Gastrocnemius medialis (tissue), 4 donors: ENCODE results near the gene SLC22A17. TPM values are rescaled to one million over a fixed set of nuclear protein-coding genes. Genes with fewer than 3 reads are reported as not detected.

Experiments used
- ATAC-seq, 2 donors: fragments of 150-250 bp; one replicate each; pipeline ENCODE4 v1.9.1; 2016
- DNase-seq, 2 donors: peaks; one replicate each; pipeline ENCODE4 v3.0.0-alpha.2; 2019
- H3K27ac ChIP-seq, 4 donors: fragments of 200-600 bp; sonication (generic); 1 replicate in 1 of 4; 2 replicates in 3 of 4; pipeline ENCODE4 v1.5.1; 2016 to 2018; ENCODE audit warnings: mild to moderate bottlenecking in 2 of 4, moderate library complexity in 1 of 4
- H3K27me3 ChIP-seq, 3 donors: fragments of 200-600 bp; sonication (generic) in 2 of 3; 1 replicate in 1 of 3; 2 replicates in 2 of 3; pipeline versions ENCODE4 v1.5.1 to v1.6.0; 2016 to 2019; ENCODE audit warnings: mild to moderate bottlenecking in 1 of 3, moderate library complexity in 1 of 3
- H3K36me3 ChIP-seq, 2 donors: fragments of 200-600 bp; sonication (generic) in 1 of 2; one replicate each; pipeline ENCODE4 v1.5.1; 2017 to 2018
- H3K4me1 ChIP-seq, 2 donors: fragments of 200-600 bp; sonication (generic) in 1 of 2; one replicate each; pipeline ENCODE4 v1.5.1; 2016 to 2017; ENCODE audit warnings: mild to moderate bottlenecking in 2 of 2
- H3K4me3 ChIP-seq, 4 donors: fragments of 200-600 bp; sonication (generic) in 3 of 4; 1 replicate in 1 of 4; 2 replicates in 3 of 4; pipeline ENCODE4 v1.5.1; 2016 to 2019; ENCODE audit warnings: mild to moderate bottlenecking in 2 of 4
- H3K9me3 ChIP-seq, 3 donors: fragments of 200-600 bp; sonication (generic) in 2 of 3; 1 replicate in 1 of 3; 2 replicates in 2 of 3; pipeline ENCODE4 v1.5.1; 2016 to 2019
- POLR2A ChIP-seq, 2 donors: fragments of 450-650 bp; IDR thresholded peaks; one replicate each; pipeline ENCODE4 v1.6.1; 2017; ENCODE audit warnings: antibody characterized with exemption in 2 of 2, mild to moderate bottlenecking in 2 of 2, moderate library complexity in 2 of 2
- in situ Hi-C, 4 donors: fragments of 200-750 bp; cut with MboI; loops; one replicate each; pipeline versions ENCODE4 v1.15.0 to v1.8.0; 2017; ENCODE audit warnings: low sequenced_read_pairs in 4 of 4
- intact Hi-C: fragments of 100-400 bp; cut with DNase I; formaldehyde crosslinking; loops from one replicate; pipeline ENCODE4 v1.15.1; 2023; ENCODE audit warnings: low total_unique reads
- total RNA-seq, 4 donors: library from RNA; depleted of rRNA; stranded (reverse); fragments of >200 nt; gene quantifications; one replicate each; pipeline versions ENCODE4 v1.1.0 to v1.2.3, GENCODE V29; 2016
- TF ChIP-seq, protein P1 (sequence below), 5 experiments: fragments of 450-650 bp in 3 of 5; fragments of 200-600 bp in 2 of 5; sonication (generic) in 2 of 5; IDR thresholded peaks in 4 of 5; conservative IDR thresholded peaks in 1 of 5; 1 replicate in 4 of 5; 2 replicates in 1 of 5; pipeline ENCODE4 v1.5.1; 2016 to 2019; ENCODE audit warnings: antibody characterized with exemption in 5 of 5, mild to moderate bottlenecking in 3 of 5, moderate library complexity in 3 of 5

SLC22A17 gene
- total RNA-seq, 4 donors from 2014 or later: 0.68 to 2.7 (median 1.4) TPM

DNA sequence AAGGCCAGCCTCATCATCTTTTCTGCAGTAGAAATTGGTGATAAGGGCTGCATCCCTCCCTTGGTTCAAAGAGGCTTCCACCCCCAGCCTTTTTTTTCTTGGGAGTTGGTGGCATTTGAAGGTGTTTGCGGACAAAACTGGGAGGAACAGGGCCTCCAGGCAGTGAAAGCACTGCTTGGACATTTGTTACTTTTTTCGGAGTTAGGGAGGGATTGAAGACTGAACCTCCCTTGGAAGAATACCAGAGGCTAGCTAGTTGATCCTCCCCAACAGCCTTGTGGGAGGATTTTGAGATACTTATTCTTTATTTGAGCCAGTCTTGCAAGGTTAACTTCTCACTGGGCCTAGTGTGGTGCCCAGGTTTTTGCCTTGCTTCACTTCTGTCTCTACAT is 28.2 kb downstream of the SLC22A17 start:
- peaks cover 13 to 25% of the 10 kb centered on the region in 2 donors for H3K4me1 ChIP-seq
- in situ Hi-C loops: loop anchor here in 3 of 4 donors (10.0 to 25.0 kb wide), 7 partner anchors 140 to 1113 kb away; partner anchors contain the start of genes NGDN (in 2 of the 3), ABHD4 (in 1 of the 3), AP1G2 (in 1 of the 3) and CBLN3 (in 1 of the 3)
- intact Hi-C loops: loop anchor here (5.0 to 10.0 kb wide), 2 partner anchors 233 to 560 kb away; partner anchors contain the start of genes OXA1L and THTPA
- no peak overlapping the region for H3K4me3 ChIP-seq
- DNase-seq (no peak), ATAC-seq (no peak)
- H3K36me3 ChIP-seq: peaks cover 0 to 34% of the 10 kb centered on the region in 2 donors
- no peaks in the 10 kb centered on the region for H3K27me3 ChIP-seq
- no peaks in the 10 kb centered on the region for H3K9me3 ChIP-seq
- TF ChIP-seq, protein P1, sequence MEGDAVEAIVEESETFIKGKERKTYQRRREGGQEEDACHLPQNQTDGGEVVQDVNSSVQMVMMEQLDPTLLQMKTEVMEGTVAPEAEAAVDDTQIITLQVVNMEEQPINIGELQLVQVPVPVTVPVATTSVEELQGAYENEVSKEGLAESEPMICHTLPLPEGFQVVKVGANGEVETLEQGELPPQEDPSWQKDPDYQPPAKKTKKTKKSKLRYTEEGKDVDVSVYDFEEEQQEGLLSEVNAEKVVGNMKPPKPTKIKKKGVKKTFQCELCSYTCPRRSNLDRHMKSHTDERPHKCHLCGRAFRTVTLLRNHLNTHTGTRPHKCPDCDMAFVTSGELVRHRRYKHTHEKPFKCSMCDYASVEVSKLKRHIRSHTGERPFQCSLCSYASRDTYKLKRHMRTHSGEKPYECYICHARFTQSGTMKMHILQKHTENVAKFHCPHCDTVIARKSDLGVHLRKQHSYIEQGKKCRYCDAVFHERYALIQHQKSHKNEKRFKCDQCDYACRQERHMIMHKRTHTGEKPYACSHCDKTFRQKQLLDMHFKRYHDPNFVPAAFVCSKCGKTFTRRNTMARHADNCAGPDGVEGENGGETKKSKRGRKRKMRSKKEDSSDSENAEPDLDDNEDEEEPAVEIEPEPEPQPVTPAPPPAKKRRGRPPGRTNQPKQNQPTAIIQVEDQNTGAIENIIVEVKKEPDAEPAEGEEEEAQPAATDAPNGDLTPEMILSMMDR (IDR thresholded peaks at IDR 0.05 in 4 of 5, conservative IDR thresholded peaks at IDR 0.05 in 1 of 5): no peak
- no peak for TF ChIP-seq POLR2A (IDR thresholded peaks at IDR 0.05)
- H3K27ac ChIP-seq: no peak overlapping the region

DNA sequence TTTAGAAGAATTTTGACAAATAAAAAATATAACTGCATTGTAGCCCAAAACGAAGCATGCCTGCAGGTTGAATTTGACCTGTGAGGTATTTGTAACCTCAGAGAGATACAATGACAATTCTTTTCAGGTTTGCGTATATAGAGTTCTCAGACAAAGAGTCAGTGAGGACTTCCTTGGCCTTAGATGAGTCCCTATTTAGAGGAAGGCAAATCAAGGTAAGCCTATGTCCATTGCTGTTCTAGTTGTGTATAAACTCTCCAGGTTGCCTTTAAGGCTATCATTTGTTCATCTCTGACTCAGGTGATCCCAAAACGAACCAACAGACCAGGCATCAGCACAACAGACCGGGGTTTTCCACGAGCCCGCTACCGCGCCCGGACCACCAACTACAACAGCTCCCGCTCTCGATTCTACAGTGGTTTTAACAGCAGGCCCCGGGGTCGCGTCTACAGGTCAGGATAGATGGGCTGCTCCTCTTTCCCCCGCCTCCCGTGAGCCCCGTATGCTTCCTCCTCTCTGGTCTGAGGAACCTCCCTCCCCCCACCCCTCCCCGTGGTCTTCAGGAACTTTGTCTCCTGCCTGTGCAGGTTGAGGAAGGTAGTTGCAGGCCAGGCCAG is 28.7 kb downstream of the SLC22A17 start:
- Histone ChIP-seq H3K27ac (no peak overlapping the region), H3K4me3 (no peak overlapping the region), H3K4me1 (peaks cover 13 to 25% of the 10 kb centered on the region in 2 donors), H3K9me3 (no peaks in the 10 kb centered on the region), H3K36me3 (peaks cover 0 to 34% of the 10 kb centered on the region in 2 donors), H3K27me3 (no peaks in the 10 kb centered on the region)
- in situ Hi-C loops: loop anchor here in 3 of 4 donors (10.0 to 25.0 kb wide), 7 partner anchors 141 to 1113 kb away; partner anchors contain the start of genes NGDN (in 2 of the 3), ABHD4 (in 1 of the 3), AP1G2 (in 1 of the 3) and CBLN3 (in 1 of the 3)
- TF ChIP-seq, protein P1 (IDR thresholded peaks at IDR 0.05 in 4 of 5, conservative IDR thresholded peaks at IDR 0.05 in 1 of 5): no peak
- TF ChIP-seq POLR2A (IDR thresholded peaks at IDR 0.05): no peak
- ATAC-seq (no peak), DNase-seq (no peak)
- intact Hi-C loops: loop anchor here (5.0 to 10.0 kb wide), 2 partner anchors 233 to 559 kb away; partner anchors contain the start of genes OXA1L and THTPA

DNA sequence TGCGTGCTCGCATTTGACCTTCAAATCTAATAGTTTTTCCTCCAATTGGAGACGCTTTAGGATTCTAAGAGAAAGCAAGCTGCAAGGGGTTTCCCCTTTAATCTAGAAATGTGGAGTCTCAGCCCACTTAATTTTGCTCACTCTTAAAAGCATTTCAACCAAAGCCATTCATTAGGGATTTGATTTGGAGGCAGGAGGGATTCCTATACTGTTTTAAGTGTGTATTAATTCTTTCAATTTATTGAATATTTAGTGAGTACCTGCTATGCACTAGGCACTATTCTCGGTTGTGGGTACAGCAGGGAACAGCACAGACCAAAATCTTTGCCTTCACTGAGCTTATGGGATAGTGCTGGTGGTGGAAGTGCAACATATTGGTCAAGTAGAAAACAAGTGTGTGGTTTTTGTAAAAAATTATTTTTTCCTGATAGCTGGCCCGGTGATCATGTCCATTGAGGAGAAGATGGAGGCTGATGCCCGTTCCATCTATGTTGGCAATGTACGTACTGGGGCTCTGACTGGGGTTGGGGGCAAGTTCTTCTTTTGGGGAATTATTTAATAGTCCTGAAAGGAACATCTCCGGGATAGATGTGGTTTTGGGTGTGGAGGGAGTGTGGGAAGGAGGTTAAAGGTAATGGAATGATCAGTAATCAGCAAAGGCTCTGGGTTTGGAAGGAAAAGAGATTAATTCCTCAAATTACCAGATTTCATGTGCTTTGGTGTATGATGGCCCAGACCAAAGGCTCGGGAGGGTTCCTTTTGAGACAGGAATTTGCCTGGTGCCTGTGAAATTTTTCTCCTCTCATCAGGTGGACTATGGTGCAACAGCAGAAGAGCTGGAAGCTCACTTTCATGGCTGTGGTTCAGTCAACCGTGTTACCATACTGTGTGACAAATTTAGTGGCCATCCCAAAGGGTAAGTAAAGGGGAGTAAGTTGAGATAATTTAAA is 29.8 kb downstream of the SLC22A17 start:
- peak overlapping the region; percentile 98 to 100 (median 99) for H3K27ac ChIP-seq
- ATAC-seq (no peak), DNase-seq (no peak)
- H3K36me3 ChIP-seq: peaks cover 0 to 34% of the 10 kb centered on the region in 2 donors
- intact Hi-C loops (loop anchor here (5.0 to 10.0 kb wide), 2 partner anchors 234 to 558 kb away; partner anchors contain the start of genes OXA1L and THTPA), in situ Hi-C loops (loop anchor here in 3 of 4 donors (10.0 to 25.0 kb wide), 7 partner anchors 142 to 1114 kb away; partner anchors contain the start of genes NGDN (in 2 of the 3), ABHD4 (in 1 of the 3), AP1G2 (in 1 of the 3) and CBLN3 (in 1 of the 3))
- H3K9me3 ChIP-seq: no peaks in the 10 kb centered on the region
- peak overlapping the region; percentile 90 to 100 (median 96) for H3K4me3 ChIP-seq
- TF ChIP-seq, protein P1 (IDR thresholded peaks at IDR 0.05 in 4 of 5, conservative IDR thresholded peaks at IDR 0.05 in 1 of 5): no peak
- no peak for TF ChIP-seq POLR2A (IDR thresholded peaks at IDR 0.05)
- H3K27me3 ChIP-seq: no peaks in the 10 kb centered on the region
- peaks cover 13 to 25% of the 10 kb centered on the region in 2 donors for H3K4me1 ChIP-seq
